PFSK-1 (cell line): ENCODE data around the gene VGF.

Experiments
- FOXP2 ChIP-seq: optimal IDR thresholded peaks from 2 replicates; pipeline ENCODE3; 2011; ENCODE audit warnings: borderline replicate concordance, control low read depth, inconsistent platforms; ENCODE audit not compliant: insufficient read depth; ENCODE audit errors: extremely low read length, extremely low read depth
- POLR2AphosphoS5 ChIP-seq: IDR thresholded peaks from 2 replicates; pipeline ENCODE4 v1.6.1; 2012; ENCODE audit warnings: low read depth, mild to moderate bottlenecking, control low read depth, low read length, moderate library complexity
- REST ChIP-seq, 2 experiments: IDR thresholded peaks; 2 replicates each; pipeline versions ENCODE4 v1.6.1 to v1.8.0; 2011 to 2012; ENCODE audit warnings: low read depth in 2 of 2, low read length in 2 of 2, control low read depth in 1 of 2, inconsistent platforms in 1 of 2, mild to moderate bottlenecking in 1 of 2, moderate library complexity in 1 of 2; ENCODE audit not compliant: insufficient read depth in 1 of 2
- SIN3A ChIP-seq: IDR thresholded peaks from 2 replicates; pipeline ENCODE4 v1.6.1; 2012; ENCODE audit warnings: mild to moderate bottlenecking, low read length, moderate library complexity, borderline replicate concordance; ENCODE audit not compliant: insufficient read depth
- TAF1 ChIP-seq: IDR thresholded peaks from 2 replicates; pipeline ENCODE4 v1.6.1; 2012; ENCODE audit warnings: low read length, control low read depth, borderline replicate concordance; ENCODE audit not compliant: insufficient read depth

The VGF gene

GRCh38 chr7:101171442-101171837, 6.1 kb upstream of the VGF start:
- no peak for TF ChIP-seq FOXP2
- no peak for TF ChIP-seq TAF1
- TF ChIP-seq SIN3A: no peak
- no peak for TF ChIP-seq REST (IDR thresholded peaks at IDR 0.05; ENCODE audit: insufficient read depth in 1 of 2, low read depth in 2 of 2, low read length in 2 of 2)
- no peak for TF ChIP-seq POLR2AphosphoS5

GRCh38 chr7:101170617-101171441, 5.5 kb upstream of the VGF start:
- TF ChIP-seq SIN3A (no peak), POLR2AphosphoS5 (no peak), FOXP2 (no peak), REST (IDR thresholded peaks at IDR 0.05; ENCODE audit: insufficient read depth in 1 of 2, low read depth in 2 of 2, low read length in 2 of 2) (no peak), TAF1 (no peak)

GRCh38 chr7:101169838-101170551, 4.6 kb upstream of the VGF start:
- 0 out of 2 replicates have a peak, but pooled peaks have one; percentile 58 for TF ChIP-seq TAF1
- TF ChIP-seq REST (IDR thresholded peaks at IDR 0.05; ENCODE audit: insufficient read depth in 1 of 2, low read depth in 2 of 2, low read length in 2 of 2): no peak
- TF ChIP-seq POLR2AphosphoS5: peak; percentile 58; the same call in 1 of the 2 replicates
- peak; percentile 49; the same call in 1 of the 2 replicates for TF ChIP-seq SIN3A
- TF ChIP-seq FOXP2: no peak

GRCh38 chr7:101169110-101169837, 3.9 kb upstream of the VGF start:
- TF ChIP-seq POLR2AphosphoS5: peak; percentile 14; the same call in 1 of the 2 replicates
- TF ChIP-seq REST (IDR thresholded peaks at IDR 0.05; ENCODE audit: insufficient read depth in 1 of 2, low read depth in 2 of 2, low read length in 2 of 2): no peak
- TF ChIP-seq SIN3A: no peak
- no peak for TF ChIP-seq FOXP2
- no peak for TF ChIP-seq TAF1
